A172 (cell line): ENCODE results near the gene FAM76A. TPM values are rescaled to one million over a fixed set of nuclear protein-coding genes. Genes with fewer than 3 reads are reported as not detected.
A peak's percentile ranks its signal among the peaks of the same experiment; 100 is the strongest.
"Not testable (repeated sequence)": the region's sequence is repeated elsewhere in the genome, so short reads cannot be mapped to it uniquely, and the experiment has no call there.

Experiments used
- DNase-seq: peaks from one replicate; pipeline ENCODE4 v3.0.0-alpha.2; 2015; ENCODE audit warnings: low spot score
- total RNA-seq: library from RNA; depleted of rRNA; stranded (reverse); fragments of >200 nt; shearing (Covaris generic); gene quantifications from 2 replicates; pipeline ENCODE4 v1.2.3, GENCODE V29; 2014; rRNA removed

The FAM76A gene
- 8.6 and 9.4 TPM in 2 replicates for total RNA-seq

GRCh38 chr1:27725374-27726172 is at the start of gene FAM76A:
FAM76A (plus strand) TSS chr1:27725961; CDS start chr1:27726081, 120 bp downstream.
- DNase-seq, result peak; percentile 94

GRCh38 chr1:27676410-27676809 is 49.4 kb upstream of the FAM76A start:
- no peak for DNase-seq

GRCh38 chr1:27678747-27679146 is 47.0 kb upstream of the FAM76A start:
- DNase-seq, result no peak

- not testable (repeated sequence) for DNase-seq
Measured at GRCh38 chr1:27680225-27680791, 45.5 kb upstream of the FAM76A start.

GRCh38 chr1:27681580-27681979 is 44.2 kb upstream of the FAM76A start:
- DNase-seq, result not testable (repeated sequence)

- no peak for DNase-seq
Measured at GRCh38 chr1:27682351-27682944, 43.3 kb upstream of the FAM76A start.

- no peak for DNase-seq
Measured at GRCh38 chr1:27684176-27684575, 41.6 kb upstream of the FAM76A start.

GRCh38 chr1:27686223-27686990 is 39.4 kb upstream of the FAM76A start:
- DNase-seq, result no peak

GRCh38 chr1:27687906-27688305 is 37.9 kb upstream of the FAM76A start:
- DNase-seq, result no peak

GRCh38 chr1:27689423-27690173 is 36.2 kb upstream of the FAM76A start:
- DNase-seq, result peak; percentile 58

- DNase-seq, result no peak
Measured at GRCh38 chr1:27690183-27690582, 35.6 kb upstream of the FAM76A start.

GRCh38 chr1:27696835-27697234 is 28.9 kb upstream of the FAM76A start:
- DNase-seq, result not testable (repeated sequence)

- DNase-seq, result no peak
Measured at GRCh38 chr1:27704958-27705357, 20.8 kb upstream of the FAM76A start.

GRCh38 chr1:27705545-27705944 is 20.2 kb upstream of the FAM76A start:
- no peak for DNase-seq

GRCh38 chr1:27710574-27710973 is 15.2 kb upstream of the FAM76A start:
- no peak for DNase-seq

GRCh38 chr1:27713139-27713725 is 12.5 kb upstream of the FAM76A start:
- DNase-seq, result no peak

- no peak for DNase-seq
Measured at GRCh38 chr1:27713869-27714513, 11.8 kb upstream of the FAM76A start.

- DNase-seq, result no peak
Measured at GRCh38 chr1:27716262-27716895, 9.4 kb upstream of the FAM76A start.

GRCh38 chr1:27719286-27720251 is 6.2 kb upstream of the FAM76A start:
- DNase-seq, result no peak
